Cardiac muscle cell (in vitro differentiated cells and primary cell): ENCODE measurements around the gene CMAS. TPM values are rescaled to one million over a fixed set of nuclear protein-coding genes. Genes with fewer than 3 reads are reported as not detected.
A peak's percentile ranks its signal among the peaks of the same experiment; 100 is the strongest.
"Not testable (repeated sequence)": the region's sequence is repeated elsewhere in the genome, so short reads cannot be mapped to it uniquely, and the experiment has no call there.

Source experiments
- DNase-seq, 2 donors: peaks; one replicate each; pipeline versions ENCODE4 v3.0.0 to v3.0.0-alpha.2; 2010 to 2017; ENCODE audit warnings: low read depth in 1 of 2, low spot score in 1 of 2
- H3K27ac ChIP-seq: fragments of 200-600 bp; sonication (generic); 2 replicates; pipeline ENCODE4 v1.5.1; 2016
- H3K27me3 ChIP-seq: fragments of 200-600 bp; sonication (generic); 2 replicates; pipeline ENCODE4 v1.6.0; 2016; ENCODE audit warnings: control low read depth
- H3K36me3 ChIP-seq: fragments of 200-600 bp; sonication (generic); 2 replicates; pipeline ENCODE4 v1.5.1; 2016; ENCODE audit warnings: control low read depth
- H3K4me1 ChIP-seq: fragments of 200-600 bp; sonication (generic); 2 replicates; pipeline ENCODE4 v1.8.1; 2017; ENCODE audit warnings: low read depth, mild to moderate bottlenecking, mixed run types
- H3K4me3 ChIP-seq: fragments of 200-600 bp; sonication (generic); 2 replicates; pipeline ENCODE4 v1.5.1; 2016; ENCODE audit warnings: mild to moderate bottlenecking
- H3K9me3 ChIP-seq: fragments of 200-600 bp; sonication (generic); 2 replicates; pipeline ENCODE4 v1.5.1; 2017; ENCODE audit warnings: low read depth, mild to moderate bottlenecking, control low read depth
- CTCF ChIP-seq: IDR thresholded peaks from 2 replicates; pipeline ENCODE4 v1.5.1; 2012; ENCODE audit warnings: low read depth, mild to moderate bottlenecking, low read length
- polyA plus RNA-seq: library from polyadenylated mRNA; unstranded; fragments of >200 nt; fragmentation: Nextera tagmentation; extraction: Ambion mirVana; gene quantifications from 2 replicates; pipeline ENCODE4 v1.2.1, GENCODE V29; 2016
- total RNA-seq: library from RNA; depleted of rRNA; stranded (reverse); fragments of >200 nt; gene quantifications from 2 replicates; pipeline ENCODE4 v1.2.3, GENCODE V29; 2016

Gene CMAS
- total and polyA plus RNA-seq, 2 experiments from 2014 or later = 26.1 to 82.7 TPM

GRCh38 chr12:22014041-22014782 lies 31.8 kb upstream of the CMAS start:
- H3K9me3 ChIP-seq = no peaks in the 10 kb centered on the region
- H3K27me3 ChIP-seq = no peaks in the 10 kb centered on the region
- no peaks in the 10 kb centered on the region for H3K36me3 ChIP-seq
- TF ChIP-seq CTCF = no peak
- no peak for DNase-seq
- H3K4me3 ChIP-seq = no peak overlapping the region
- no peak overlapping the region for H3K27ac ChIP-seq
- no peaks in the 10 kb centered on the region for H3K4me1 ChIP-seq

DNA sequence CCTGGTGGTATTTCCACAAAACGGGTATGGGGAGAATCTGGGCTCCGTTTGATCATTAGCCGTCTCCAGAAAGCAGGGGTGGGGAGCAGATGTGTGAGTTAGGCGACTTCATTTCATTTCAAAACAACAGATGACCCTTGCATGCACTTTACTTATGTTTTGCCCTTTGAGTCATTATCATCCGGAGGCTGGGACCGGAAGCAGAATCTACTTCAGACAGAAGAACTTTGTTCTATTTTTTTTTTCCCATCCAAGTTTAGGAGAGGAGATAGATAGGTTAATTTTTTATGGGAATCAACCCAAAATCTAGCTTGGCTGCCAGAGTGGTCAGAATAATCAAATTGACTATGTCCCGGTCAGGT lies 31.3 kb upstream of the CMAS start:
- no peaks in the 10 kb centered on the region for H3K27me3 ChIP-seq
- TF ChIP-seq CTCF = no peak
- no peak overlapping the region for H3K27ac ChIP-seq
- no peak overlapping the region for H3K4me3 ChIP-seq
- peak in 1 of 2 donors; percentile 39 for DNase-seq
- H3K4me1 ChIP-seq = no peaks in the 10 kb centered on the region
- H3K36me3 ChIP-seq = no peaks in the 10 kb centered on the region
- no peaks in the 10 kb centered on the region for H3K9me3 ChIP-seq

GRCh38 chr12:22016982-22017381 lies 29.0 kb upstream of the CMAS start:
- no peaks in the 10 kb centered on the region for H3K9me3 ChIP-seq
- H3K27me3 ChIP-seq = no peaks in the 10 kb centered on the region
- H3K27ac ChIP-seq = no peak overlapping the region
- DNase-seq = no peak
- H3K4me3 ChIP-seq = no peak overlapping the region
- H3K4me1 ChIP-seq = no peaks in the 10 kb centered on the region
- no peaks in the 10 kb centered on the region for H3K36me3 ChIP-seq
- TF ChIP-seq CTCF = no peak

GRCh38 chr12:22018860-22019259 lies 27.2 kb upstream of the CMAS start:
- peak; percentile 38 for TF ChIP-seq CTCF
- Histone ChIP-seq H3K4me1 (no peaks in the 10 kb centered on the region), H3K27me3 (no peaks in the 10 kb centered on the region), H3K27ac (no peak overlapping the region), H3K36me3 (no peaks in the 10 kb centered on the region), H3K9me3 (no peaks in the 10 kb centered on the region), H3K4me3 (no peak overlapping the region)
- peak in 1 of 2 donors; percentile 20 for DNase-seq

GRCh38 chr12:22023489-22023888 lies 22.5 kb upstream of the CMAS start:
- not testable (repeated sequence) for H3K9me3 ChIP-seq, H3K4me1 ChIP-seq, H3K4me3 ChIP-seq, H3K36me3 ChIP-seq, DNase-seq, H3K27ac ChIP-seq, H3K27me3 ChIP-seq

DNA sequence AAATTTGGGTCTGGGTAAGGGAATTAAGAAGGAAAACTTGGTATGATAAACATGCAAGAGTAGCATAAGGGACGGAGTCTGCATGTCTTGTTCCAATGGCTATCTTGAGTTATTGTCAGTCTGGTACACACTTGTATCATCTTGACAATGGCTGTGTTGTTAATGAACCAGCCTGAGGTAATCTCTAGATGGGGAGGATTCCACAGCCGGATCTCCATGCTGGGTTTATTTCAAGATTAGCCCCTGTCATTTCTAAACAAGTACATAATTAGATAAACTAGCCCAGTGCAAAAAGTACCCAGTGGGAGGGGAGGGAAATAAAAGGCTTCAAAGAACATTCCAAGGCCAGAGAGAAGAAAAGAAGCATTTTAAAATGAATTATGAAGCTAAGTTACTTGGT lies 16.5 kb upstream of the CMAS start:
- no peaks in the 10 kb centered on the region for H3K36me3 ChIP-seq
- no peak for DNase-seq
- no peaks in the 10 kb centered on the region for H3K9me3 ChIP-seq
- TF ChIP-seq CTCF = no peak
- no peak overlapping the region for H3K4me3 ChIP-seq
- no peaks in the 10 kb centered on the region for H3K27me3 ChIP-seq
- no peaks in the 10 kb centered on the region for H3K4me1 ChIP-seq
- H3K27ac ChIP-seq = no peak overlapping the region
